Thymus (tissue), 11 donors: ENCODE measurements around the gene MAPK11. TPM values are rescaled to one million over a fixed set of nuclear protein-coding genes. Genes with fewer than 3 reads are reported as not detected.
A peak's percentile ranks its signal among the peaks of the same experiment; 100 is the strongest.

Experiments used
- DNase-seq, 9 donors: peaks; one replicate each; pipeline ENCODE4 v3.0.0-alpha.2; 2013; ENCODE audit warnings: low spot score in 9 of 9, low read depth in 6 of 9, missing footprints in 1 of 9
- H3K27ac ChIP-seq, 2 donors: one replicate each; pipeline ENCODE4 v1.5.1; 2013; ENCODE audit warnings: control low read depth in 1 of 2, low read depth in 1 of 2, low read length in 1 of 2, mild to moderate bottlenecking in 1 of 2, moderate library complexity in 1 of 2
- H3K27me3 ChIP-seq, 2 donors: one replicate each; pipeline ENCODE4 v1.5.1; 2013; ENCODE audit warnings: low read length in 1 of 2; ENCODE audit not compliant: control insufficient read depth in 2 of 2, insufficient read depth in 1 of 2
- H3K36me3 ChIP-seq, 2 donors: one replicate each; pipeline ENCODE4 v1.5.1; 2013; ENCODE audit warnings: low read length in 1 of 2, mild to moderate bottlenecking in 1 of 2, moderate library complexity in 1 of 2; ENCODE audit not compliant: control insufficient read depth in 2 of 2, insufficient read depth in 2 of 2
- H3K4me1 ChIP-seq, 2 donors: one replicate each; pipeline ENCODE4 v1.5.1; 2013; ENCODE audit warnings: low read length in 2 of 2; ENCODE audit not compliant: control insufficient read depth in 2 of 2, insufficient read depth in 2 of 2
- H3K4me3 ChIP-seq, 2 donors: one replicate each; pipeline ENCODE4 v1.5.1; 2013; ENCODE audit warnings: low read length in 2 of 2, control low read depth in 1 of 2, mild to moderate bottlenecking in 1 of 2
- H3K9me3 ChIP-seq, 2 donors: one replicate each; pipeline ENCODE4 v1.5.1; 2013; ENCODE audit warnings: low read length in 1 of 2, mild to moderate bottlenecking in 1 of 2; ENCODE audit not compliant: control insufficient read depth in 2 of 2, insufficient read depth in 1 of 2
- WGBS: extraction: QIAGEN DNeasy Blood & Tissue Kit; methylation state at CpG from one replicate; pipeline ENCODE4 v1.1.7; 2013; 5-methylcytosine and 5-hydroxymethylcytosine counted together
- polyA plus RNA-seq: library from polyadenylated mRNA; stranded (reverse); fragments of 200-250 nt; gene quantifications from one replicate; pipeline ENCODE4 v1.2.3, GENCODE V29; 2013
- total RNA-seq: library from RNA; stranded (reverse); fragments of 120-200 nt; gene quantifications from one replicate; pipeline ENCODE4 v1.2.4, GENCODE V29; 2013
- donor health status: healthy.

The MAPK11 gene
- total and polyA plus RNA-seq, 2 donors = 3.7 to 17.7 TPM

DNA sequence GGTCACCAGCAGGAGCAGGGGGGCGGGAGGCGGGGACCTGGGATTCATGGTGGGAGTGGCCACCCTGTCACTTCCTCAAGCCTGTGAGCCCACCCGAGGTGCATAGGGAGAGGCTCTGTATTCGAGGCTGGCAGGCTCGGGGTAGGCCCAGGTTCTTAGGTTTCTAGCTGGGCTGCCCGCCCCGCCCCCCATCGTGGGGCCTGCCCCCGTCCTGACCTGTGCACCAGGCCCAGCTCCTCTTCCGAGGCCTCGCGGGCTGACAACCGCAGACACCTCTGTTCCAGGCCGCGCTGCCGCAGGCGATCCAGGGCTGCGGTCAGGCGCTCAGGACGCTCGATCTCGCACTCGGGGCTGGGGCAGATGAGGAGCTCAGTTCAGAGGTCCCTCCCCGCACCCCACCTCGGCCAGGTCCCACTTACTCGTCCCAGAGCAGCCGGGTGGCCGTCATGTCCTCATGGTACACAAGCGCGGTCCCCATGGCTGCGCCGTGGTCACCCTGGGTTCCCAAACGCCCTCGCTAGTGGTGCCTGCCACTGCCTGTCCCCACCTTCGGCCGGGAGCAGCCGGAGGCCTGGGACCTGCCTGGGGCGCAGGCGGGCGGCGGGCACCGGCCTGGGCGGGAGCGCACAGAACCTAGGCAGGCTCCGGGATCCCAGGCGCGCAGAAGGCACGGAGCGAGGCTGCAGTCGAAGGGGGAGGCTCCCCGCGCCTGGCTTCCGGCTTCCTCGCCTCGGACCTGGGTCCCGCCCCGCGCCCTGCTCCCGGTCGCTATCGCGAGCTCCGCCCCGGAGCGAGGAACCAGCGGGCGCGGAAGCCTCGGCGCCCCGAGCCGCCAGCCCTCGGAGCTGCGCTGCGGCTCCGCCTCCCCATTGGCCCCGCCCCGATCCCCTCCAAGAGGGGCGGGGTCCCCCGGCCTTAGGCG lies 19.4 kb downstream of the MAPK11 start, which contains the start of gene HDAC10:
Gene HDAC10, minus strand, starts transcription at position 711 of the 922 bp plus-strand sequence. Its CDS starts 233 bp downstream, at position 478.
- peak in 8 of 9 donors; percentile 52 to 89 (median 71) for DNase-seq
- 2% methylated on average over 81 of the region's 81 CpGs for whole genome bisulfite sequencing
- Histone ChIP-seq H3K4me1 (peaks cover 9 to 25% of the 10 kb centered on the region in 2 donors), H3K27me3 (no peaks in the 10 kb centered on the region), H3K9me3 (no peaks in the 10 kb centered on the region), H3K27ac (peak within 1 kb of the TSS; percentile 12 to 76), H3K4me3 (peak within 1 kb of the TSS; percentile 63 to 66), H3K36me3 (peaks cover 15 to 18% of the 10 kb centered on the region in 2 donors)

DNA sequence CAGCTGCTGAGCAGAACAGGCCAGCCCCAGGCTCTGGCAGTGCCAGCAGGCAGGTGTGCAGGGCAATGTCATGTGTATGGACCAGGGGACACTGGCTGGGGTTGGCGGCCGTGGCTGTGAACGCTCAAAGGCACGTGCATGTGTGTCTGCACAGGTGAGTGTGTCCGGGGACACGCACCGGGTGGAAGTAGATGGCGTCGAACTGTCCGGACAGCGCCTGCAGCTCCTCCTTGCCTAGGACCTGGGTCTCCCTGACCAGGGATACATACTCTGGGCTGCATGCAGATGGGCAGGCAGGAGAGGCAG lies 20.0 kb downstream of the MAPK11 start:
- Histone ChIP-seq H3K36me3 (peaks cover 15 to 22% of the 10 kb centered on the region in 2 donors), H3K4me1 (peaks cover 14 to 31% of the 10 kb centered on the region in 2 donors), H3K4me3 (peak overlapping the region; percentile 63 to 66), H3K27ac (no peak overlapping the region), H3K9me3 (no peaks in the 10 kb centered on the region), H3K27me3 (no peaks in the 10 kb centered on the region)
- DNase-seq = no peak
- WGBS = 93% methylated on average over 11 of the region's 11 CpGs

DNA sequence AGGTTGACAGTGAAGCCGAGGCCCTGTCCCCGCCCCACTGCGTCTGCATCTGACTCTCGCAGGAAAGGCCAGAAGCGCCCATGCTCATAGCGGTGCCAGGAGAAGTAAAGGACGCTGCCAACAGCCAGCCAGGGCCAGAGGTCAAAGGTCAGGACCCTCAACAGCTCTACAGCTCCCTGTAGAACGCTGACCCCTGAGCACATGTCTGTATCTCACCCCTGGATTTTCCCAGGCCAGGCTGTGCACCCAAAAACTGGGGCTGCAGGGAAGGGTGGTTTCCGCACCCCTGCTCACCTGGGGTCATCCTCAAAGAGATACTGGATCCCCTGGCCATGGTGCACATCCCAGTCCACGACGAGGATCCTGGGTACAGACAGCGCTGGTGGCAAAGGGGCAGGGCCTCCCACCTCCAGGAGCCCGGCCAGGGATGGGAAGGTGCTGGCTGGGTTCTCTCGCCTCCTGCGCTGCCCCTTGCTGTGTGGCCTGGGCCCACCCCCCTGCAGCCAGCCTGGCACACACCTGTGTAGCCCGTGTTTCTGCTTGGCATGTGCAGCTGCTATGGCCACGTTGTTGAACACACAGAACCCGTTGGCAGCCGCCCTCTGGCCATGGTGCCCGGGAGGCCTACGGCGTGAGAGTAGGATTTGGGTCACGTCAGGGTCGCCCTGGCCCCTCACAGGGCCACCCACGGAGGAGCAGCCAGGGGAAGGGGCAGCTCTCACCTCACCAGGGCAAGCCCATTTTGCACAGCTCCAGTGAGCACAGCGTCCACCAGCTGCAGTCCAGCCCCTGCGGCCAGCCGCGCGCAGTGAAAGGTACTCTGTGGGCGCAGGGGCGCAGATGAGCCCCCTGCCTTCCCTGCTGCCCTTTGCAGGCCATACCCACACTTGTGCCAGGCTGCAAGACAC lies 20.6 kb downstream of the MAPK11 start:
- no peak overlapping the region for H3K4me3 ChIP-seq
- peaks cover 15 to 22% of the 10 kb centered on the region in 2 donors for H3K36me3 ChIP-seq
- peaks cover 14 to 31% of the 10 kb centered on the region in 2 donors for H3K4me1 ChIP-seq
- 98% methylated on average over 32 of the region's 32 CpGs for WGBS
- H3K27me3 ChIP-seq = no peaks in the 10 kb centered on the region
- H3K27ac ChIP-seq = no peak overlapping the region
- no peaks in the 10 kb centered on the region for H3K9me3 ChIP-seq
- DNase-seq = no peak

DNA sequence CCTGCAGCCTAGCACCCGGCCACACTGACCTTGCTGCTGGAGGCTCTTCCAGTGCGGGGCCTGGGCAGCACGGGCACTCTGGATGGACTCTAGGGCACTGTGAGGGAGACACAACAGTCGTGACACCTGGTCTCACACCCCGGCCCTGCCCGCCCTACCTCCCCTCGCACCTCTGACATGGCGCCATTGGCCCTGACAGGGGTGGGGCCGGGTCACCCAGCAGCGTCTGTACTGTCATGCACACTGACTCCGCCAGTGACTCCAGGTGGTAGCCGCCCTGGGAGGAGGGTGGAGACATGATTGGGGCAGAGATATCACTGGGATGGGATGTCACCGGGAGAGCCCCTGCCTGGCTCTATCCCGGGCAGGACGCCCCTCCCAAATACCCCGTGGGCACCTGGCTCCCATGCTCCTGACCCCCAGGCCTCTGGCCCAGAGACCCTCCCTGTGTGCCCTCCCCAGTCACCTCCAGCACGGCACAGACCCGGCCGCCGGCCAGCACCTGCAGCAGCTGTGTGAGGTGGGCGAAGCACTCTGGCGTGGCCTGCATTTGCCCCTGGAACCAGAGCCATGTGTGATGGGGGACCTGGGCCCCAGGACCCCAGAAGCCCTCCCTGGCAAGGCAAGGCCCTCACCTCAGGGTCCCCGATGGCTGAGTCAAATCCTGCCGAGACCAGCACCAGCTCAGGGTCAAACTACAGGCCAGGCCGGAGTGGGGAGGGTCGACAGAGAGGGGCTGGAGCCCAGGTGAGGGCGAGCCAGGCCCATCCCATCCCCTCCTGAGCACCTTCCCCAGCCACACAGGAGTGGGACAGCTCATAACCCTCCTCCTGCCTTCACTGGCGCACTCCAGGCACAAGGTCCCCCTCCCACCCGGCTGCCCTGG lies 21.7 kb downstream of the MAPK11 start:
- Histone ChIP-seq H3K4me3 (no peak overlapping the region), H3K27ac (no peak overlapping the region), H3K27me3 (no peaks in the 10 kb centered on the region), H3K9me3 (no peaks in the 10 kb centered on the region), H3K36me3 (peaks cover 15 to 22% of the 10 kb centered on the region in 2 donors), H3K4me1 (peaks cover 21 to 39% of the 10 kb centered on the region in 2 donors)
- 96% methylated on average over 29 of the region's 29 CpGs for WGBS
- no peak for DNase-seq

DNA sequence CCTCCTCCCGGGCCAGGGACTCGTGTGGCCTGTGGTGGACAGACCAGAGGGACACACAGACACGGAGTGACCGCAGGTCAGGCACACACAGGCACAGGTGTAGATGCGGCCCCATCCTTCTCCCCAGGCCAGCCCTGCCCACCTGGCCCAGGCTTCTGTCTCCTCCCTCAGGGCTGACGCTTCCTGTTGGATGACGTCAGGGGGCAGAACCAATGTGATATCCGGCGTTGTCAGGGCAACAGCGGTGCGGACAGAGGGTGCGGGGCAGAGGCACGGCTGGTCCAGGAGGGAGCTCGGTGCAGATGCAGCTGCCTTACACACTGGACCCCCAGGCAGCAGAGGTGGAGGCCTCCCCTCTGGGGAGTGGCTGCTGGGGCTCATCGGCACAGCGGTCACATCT lies 22.4 kb downstream of the MAPK11 start:
- H3K27me3 ChIP-seq = no peaks in the 10 kb centered on the region
- H3K36me3 ChIP-seq = peaks cover 15 to 22% of the 10 kb centered on the region in 2 donors
- peak in 2 of 9 donors; percentile 23 to 49 for DNase-seq
- 94% methylated on average over 16 of the region's 16 CpGs for WGBS
- no peak overlapping the region for H3K4me3 ChIP-seq
- no peaks in the 10 kb centered on the region for H3K9me3 ChIP-seq
- H3K27ac ChIP-seq = no peak overlapping the region
- H3K4me1 ChIP-seq = peaks cover 22 to 46% of the 10 kb centered on the region in 2 donors

DNA sequence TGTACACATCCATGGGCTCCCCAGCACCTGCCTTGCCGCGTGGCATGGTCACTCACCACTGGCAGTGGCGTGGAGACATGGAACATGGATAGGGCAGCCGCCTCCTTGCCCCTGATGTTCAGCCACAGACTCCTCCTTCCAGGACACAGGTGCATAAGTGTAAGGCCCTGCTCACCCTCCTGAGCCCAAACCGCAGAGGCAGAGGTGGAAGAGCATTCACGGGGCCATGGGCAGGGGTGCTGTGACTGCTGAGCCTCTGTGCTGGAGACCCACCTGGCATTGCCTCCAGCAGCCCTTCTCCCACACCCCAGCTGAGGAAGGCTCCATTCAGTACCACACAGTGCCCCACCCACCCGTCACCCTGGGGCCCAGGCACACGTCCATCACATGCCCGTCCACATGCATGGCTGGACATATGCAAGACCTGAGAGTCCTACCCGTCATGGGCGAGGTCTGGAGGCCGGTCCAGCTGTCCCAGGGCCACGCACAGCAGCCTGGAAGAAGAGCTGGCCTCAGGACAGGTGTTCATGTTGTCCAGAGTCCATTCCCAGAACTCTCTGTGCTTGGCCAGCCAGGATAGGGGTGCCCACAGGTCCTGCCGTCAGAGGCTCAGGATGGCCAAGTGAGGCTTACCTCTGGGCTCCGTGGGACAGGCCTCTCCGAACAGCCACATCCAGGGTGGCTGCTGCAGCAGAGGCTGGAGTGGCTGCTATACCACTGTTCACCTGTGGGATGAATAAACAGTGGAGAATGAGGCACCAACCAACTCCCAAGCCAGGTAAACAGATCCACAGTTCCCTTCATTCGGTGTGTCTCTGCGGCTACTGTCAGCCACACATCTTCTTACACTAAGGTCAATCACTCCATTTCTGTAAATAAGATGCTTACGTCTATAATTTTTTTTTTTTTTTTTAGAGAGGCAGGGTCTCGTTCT lies 23.7 kb downstream of the MAPK11 start:
- no peak overlapping the region for H3K4me3 ChIP-seq
- 95% methylated on average over 20 of the region's 20 CpGs for WGBS

DNA sequence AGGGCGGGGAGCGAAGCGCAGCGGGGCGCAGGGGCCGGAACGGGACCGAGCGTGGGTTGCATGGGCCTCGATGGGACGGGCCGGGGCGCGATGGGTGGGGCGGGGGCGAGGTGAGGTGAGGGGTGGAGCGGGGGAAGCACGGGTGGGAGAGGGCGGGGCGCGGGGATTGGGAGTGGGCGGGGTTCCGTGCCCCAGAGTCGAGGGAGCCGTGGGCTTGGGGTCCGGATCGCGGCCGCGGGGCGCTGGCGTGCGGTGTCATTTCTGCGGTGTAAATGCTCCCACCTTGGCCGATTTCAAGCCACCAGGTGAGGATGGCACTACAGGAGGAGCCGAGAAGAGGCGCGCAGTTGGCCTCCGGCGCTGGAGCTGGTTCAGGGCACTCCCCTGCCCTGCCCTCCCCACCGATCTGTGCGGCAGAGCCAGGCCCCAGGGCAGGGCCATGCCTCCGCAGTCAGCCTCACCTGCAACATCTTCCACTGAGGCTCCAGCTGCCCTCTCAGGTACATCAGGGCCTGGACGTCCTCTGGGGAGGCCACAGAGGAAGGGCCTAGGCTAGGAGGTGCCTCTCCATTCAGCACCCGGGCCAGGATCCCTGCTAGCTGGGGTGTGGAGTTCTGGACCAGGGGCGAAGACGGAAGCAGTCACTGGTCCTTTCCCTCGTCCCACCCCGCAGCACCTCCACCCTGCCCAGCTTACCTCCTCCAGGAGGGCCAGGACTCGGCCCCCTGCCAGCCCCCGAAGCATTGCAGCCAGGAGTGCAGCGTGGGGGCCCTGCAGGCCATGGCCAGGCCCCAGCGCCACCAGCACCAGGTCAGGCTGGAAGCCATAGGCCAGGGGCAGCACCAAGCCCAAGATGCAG lies 24.7 kb downstream of the MAPK11 start:
- H3K4me3 ChIP-seq = peak overlapping the region; percentile 69 to 92
- no peak for DNase-seq
- H3K4me1 ChIP-seq = peaks cover 26 to 57% of the 10 kb centered on the region in 2 donors
- 20% methylated on average over 53 of the region's 53 CpGs for WGBS
- H3K27me3 ChIP-seq = no peaks in the 10 kb centered on the region
- peak overlapping the region; percentile 96 to 99 for H3K27ac ChIP-seq
- H3K9me3 ChIP-seq = no peaks in the 10 kb centered on the region
- H3K36me3 ChIP-seq = peaks cover 19 to 22% of the 10 kb centered on the region in 2 donors

More for the DNA sequence above, 23.7 kb downstream of the MAPK11 start:
- Histone ChIP-seq H3K27me3 (no peaks in the 10 kb centered on the region), H3K36me3 (peaks cover 17 to 22% of the 10 kb centered on the region in 2 donors), H3K27ac (peak overlapping the region in 1 of 2 donors; percentile 5), H3K9me3 (no peaks in the 10 kb centered on the region), H3K4me1 (peaks cover 26 to 54% of the 10 kb centered on the region in 2 donors)
- DNase-seq = no peak
